PC-3 (cell line): ENCODE measurements around the gene NDUFAB1.

Experiments used
- EZH2 ChIP-seq: fragments of 300-600 bp; sonication (generic); IDR thresholded peaks from one replicate; pipeline ENCODE4 v1.6.1; 2017; ENCODE audit warnings: antibody characterized with exemption, mild to moderate bottlenecking, low read length; ENCODE audit not compliant: unreplicated experiment
- EZH2phosphoT487 ChIP-seq: fragments of 300-600 bp; sonication (generic); IDR thresholded peaks from 2 replicates; pipeline ENCODE4 v1.6.1; 2018; ENCODE audit warnings: mild to moderate bottlenecking, antibody characterized with exemption, low read length, borderline replicate concordance
- TF ChIP-seq, protein P1 (sequence below): fragments of 300-600 bp; sonication (generic); conservative IDR thresholded peaks from 2 replicates; pipeline ENCODE4 v1.5.1; 2017; ENCODE audit warnings: antibody characterized with exemption, low read depth, mild to moderate bottlenecking, low read length

- no peak for TF ChIP-seq EZH2
- TF ChIP-seq, protein P1, sequence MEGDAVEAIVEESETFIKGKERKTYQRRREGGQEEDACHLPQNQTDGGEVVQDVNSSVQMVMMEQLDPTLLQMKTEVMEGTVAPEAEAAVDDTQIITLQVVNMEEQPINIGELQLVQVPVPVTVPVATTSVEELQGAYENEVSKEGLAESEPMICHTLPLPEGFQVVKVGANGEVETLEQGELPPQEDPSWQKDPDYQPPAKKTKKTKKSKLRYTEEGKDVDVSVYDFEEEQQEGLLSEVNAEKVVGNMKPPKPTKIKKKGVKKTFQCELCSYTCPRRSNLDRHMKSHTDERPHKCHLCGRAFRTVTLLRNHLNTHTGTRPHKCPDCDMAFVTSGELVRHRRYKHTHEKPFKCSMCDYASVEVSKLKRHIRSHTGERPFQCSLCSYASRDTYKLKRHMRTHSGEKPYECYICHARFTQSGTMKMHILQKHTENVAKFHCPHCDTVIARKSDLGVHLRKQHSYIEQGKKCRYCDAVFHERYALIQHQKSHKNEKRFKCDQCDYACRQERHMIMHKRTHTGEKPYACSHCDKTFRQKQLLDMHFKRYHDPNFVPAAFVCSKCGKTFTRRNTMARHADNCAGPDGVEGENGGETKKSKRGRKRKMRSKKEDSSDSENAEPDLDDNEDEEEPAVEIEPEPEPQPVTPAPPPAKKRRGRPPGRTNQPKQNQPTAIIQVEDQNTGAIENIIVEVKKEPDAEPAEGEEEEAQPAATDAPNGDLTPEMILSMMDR, result no peak
- no peak for TF ChIP-seq EZH2phosphoT487
These were observed 12.1 kb upstream of the NDUFAB1 start for GRCh38 chr16:23608194-23608593.
